Measurements from ENCODE around the gene OR51T1.

OR51T1 gene

GRCh38 chr11:4865855-4866254 lies 15.8 kb upstream of the OR51T1 start:
- no peak for TF ChIP-seq CTCF (IDR thresholded peaks at IDR 0.05; ENCODE audit: extremely low read depth, missing control alignments)
- DNase-seq (ENCODE audit: low spot score), result no peak

- TF ChIP-seq CTCF (IDR thresholded peaks at IDR 0.05; ENCODE audit: extremely low read depth, missing control alignments), result no peak
- DNase-seq (ENCODE audit: low spot score), result no peak
These were observed 512 bp upstream of the OR51T1 start for GRCh38 chr11:4881188-4881587.

GRCh38 chr11:4882543-4882942 lies 843 bp downstream of the OR51T1 start:
- DNase-seq (ENCODE audit: low spot score), result no peak
- TF ChIP-seq CTCF (IDR thresholded peaks at IDR 0.05; ENCODE audit: extremely low read depth, missing control alignments), result no peak

GRCh38 chr11:4884361-4884760 lies 2.7 kb downstream of the OR51T1 start:
- no peak for DNase-seq (ENCODE audit: low spot score)
- TF ChIP-seq CTCF (IDR thresholded peaks at IDR 0.05; ENCODE audit: extremely low read depth, missing control alignments), result no peak

- no peak for TF ChIP-seq CTCF (IDR thresholded peaks at IDR 0.05; ENCODE audit: extremely low read depth, missing control alignments)
These were observed 4.5 kb downstream of the OR51T1 start for GRCh38 chr11:4886186-4886585.

GRCh38 chr11:4887591-4887990 lies 5.9 kb downstream of the OR51T1 start:
- TF ChIP-seq CTCF (IDR thresholded peaks at IDR 0.05; ENCODE audit: extremely low read depth, missing control alignments), result no peak
- no peak for DNase-seq (ENCODE audit: low spot score)

More at GRCh38 chr11:4886186-4886585, 4.5 kb downstream of the OR51T1 start:
- DNase-seq (ENCODE audit: low spot score), result no peak

GRCh38 chr11:4890279-4890678 lies 8.6 kb downstream of the OR51T1 start:
- DNase-seq (ENCODE audit: low spot score), result no peak
- no peak for TF ChIP-seq CTCF (IDR thresholded peaks at IDR 0.05; ENCODE audit: extremely low read depth, missing control alignments)
